ENCODE results near the gene DSCAM.

DSCAM gene

DNA sequence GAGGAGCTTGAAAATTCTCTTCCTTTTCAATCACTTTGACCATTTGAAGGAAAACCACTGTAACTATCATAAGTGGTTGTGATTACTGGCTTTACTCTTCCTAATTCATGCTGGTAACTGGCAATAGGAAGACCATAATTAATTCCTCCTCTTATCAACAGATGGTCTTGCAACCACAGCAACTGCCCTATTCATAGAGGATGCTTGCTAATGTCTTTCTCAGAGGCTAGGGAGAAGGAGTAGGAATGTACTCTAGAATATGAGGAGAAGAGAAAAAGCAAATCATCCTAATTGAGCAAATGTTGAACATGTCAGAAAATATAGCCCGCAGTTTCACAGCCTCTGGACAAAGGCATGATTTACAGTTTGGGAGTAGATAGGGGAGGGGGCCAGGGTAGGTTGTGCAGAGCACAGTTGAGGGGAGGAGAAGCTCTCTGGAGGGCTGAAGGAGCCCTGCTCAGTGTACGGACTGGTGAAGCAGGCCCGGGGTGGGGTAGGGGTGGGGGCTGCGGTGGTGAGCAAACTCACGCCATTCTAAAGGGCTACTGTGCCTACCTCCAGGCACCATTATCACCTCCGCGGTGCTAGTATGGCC lies 786.8 kb downstream of the DSCAM start:
- DNase-seq, result no peak
- no peaks in the 10 kb centered on the region for H3K4me1 ChIP-seq (ENCODE audit: control insufficient read depth, insufficient read depth, low read length, poor library complexity, severe bottlenecking)

GRCh38 chr21:40057331-40057730 lies 789.6 kb downstream of the DSCAM start:
- no peak for DNase-seq
- no peaks in the 10 kb centered on the region for H3K4me1 ChIP-seq (ENCODE audit: control insufficient read depth, insufficient read depth, low read length, poor library complexity, severe bottlenecking)
- H3K36me3 ChIP-seq (ENCODE audit: control insufficient read depth, insufficient read depth, low read length), result no peaks in the 10 kb centered on the region
- no peak overlapping the region for H3K4me3 ChIP-seq (ENCODE audit: insufficient read depth, low read depth, low read length, poor library complexity, severe bottlenecking)
- H3K27ac ChIP-seq (ENCODE audit: insufficient read depth, low read length, poor library complexity, severe bottlenecking), result no peak overlapping the region
- no peaks in the 10 kb centered on the region for H3K27me3 ChIP-seq (replicated peaks; ENCODE audit: control insufficient read depth, insufficient read depth, low read length, poor library complexity, severe bottlenecking)
- H3K9me3 ChIP-seq (ENCODE audit: control insufficient read depth, low read length), result no peaks in the 10 kb centered on the region

More for the DNA sequence above, 786.8 kb downstream of the DSCAM start:
- no peaks in the 10 kb centered on the region for H3K36me3 ChIP-seq (ENCODE audit: control insufficient read depth, insufficient read depth, low read length)
- no peaks in the 10 kb centered on the region for H3K9me3 ChIP-seq (ENCODE audit: control insufficient read depth, low read length)
- H3K27me3 ChIP-seq (replicated peaks; ENCODE audit: control insufficient read depth, insufficient read depth, low read length, poor library complexity, severe bottlenecking), result no peaks in the 10 kb centered on the region
- H3K27ac ChIP-seq (ENCODE audit: insufficient read depth, low read length, poor library complexity, severe bottlenecking), result no peak overlapping the region
- no peak overlapping the region for H3K4me3 ChIP-seq (ENCODE audit: insufficient read depth, low read depth, low read length, poor library complexity, severe bottlenecking)

DNA sequence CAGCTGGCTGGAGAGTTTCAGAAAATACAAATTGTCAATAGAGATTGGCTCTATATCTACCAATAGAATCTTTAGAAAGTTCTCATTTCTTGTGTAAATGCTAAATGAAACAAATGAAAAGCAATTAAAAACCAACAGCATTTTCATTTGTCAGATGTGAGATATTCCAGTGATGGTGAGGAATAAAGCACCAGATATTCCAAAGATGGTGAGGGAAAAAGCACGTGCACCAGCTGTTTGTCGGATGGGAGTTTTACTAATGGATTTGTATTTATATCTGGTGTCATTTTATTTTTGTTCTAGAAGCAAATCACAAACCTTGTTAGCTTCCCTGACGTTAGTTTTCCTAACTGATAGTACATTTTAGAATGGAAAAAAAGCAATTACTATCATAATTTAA lies 790.9 kb downstream of the DSCAM start:
- Histone ChIP-seq H3K27ac (ENCODE audit: insufficient read depth, low read length, poor library complexity, severe bottlenecking) (no peak overlapping the region), H3K9me3 (ENCODE audit: control insufficient read depth, low read length) (no peaks in the 10 kb centered on the region), H3K4me3 (ENCODE audit: insufficient read depth, low read depth, low read length, poor library complexity, severe bottlenecking) (no peak overlapping the region), H3K27me3 (replicated peaks; ENCODE audit: control insufficient read depth, insufficient read depth, low read length, poor library complexity, severe bottlenecking) (no peaks in the 10 kb centered on the region), H3K4me1 (ENCODE audit: control insufficient read depth, insufficient read depth, low read length, poor library complexity, severe bottlenecking) (no peaks in the 10 kb centered on the region), H3K36me3 (ENCODE audit: control insufficient read depth, insufficient read depth, low read length) (no peaks in the 10 kb centered on the region)
- no peak for DNase-seq

- Histone ChIP-seq H3K27me3 (replicated peaks; ENCODE audit: control insufficient read depth, insufficient read depth, low read length, poor library complexity, severe bottlenecking) (no peaks in the 10 kb centered on the region), H3K4me1 (ENCODE audit: control insufficient read depth, insufficient read depth, low read length, poor library complexity, severe bottlenecking) (no peaks in the 10 kb centered on the region), H3K4me3 (ENCODE audit: insufficient read depth, low read depth, low read length, poor library complexity, severe bottlenecking) (no peak overlapping the region), H3K27ac (ENCODE audit: insufficient read depth, low read length, poor library complexity, severe bottlenecking) (no peak overlapping the region), H3K36me3 (ENCODE audit: control insufficient read depth, insufficient read depth, low read length) (no peaks in the 10 kb centered on the region), H3K9me3 (ENCODE audit: control insufficient read depth, low read length) (no peaks in the 10 kb centered on the region)
- DNase-seq, result no peak
Observed at GRCh38 chr21:40054403-40054802, 792.6 kb downstream of the DSCAM start.

GRCh38 chr21:40053007-40053406 lies 794.0 kb downstream of the DSCAM start:
- H3K4me3 ChIP-seq (ENCODE audit: insufficient read depth, low read depth, low read length, poor library complexity, severe bottlenecking), result no peak overlapping the region
- DNase-seq, result no peak
- no peaks in the 10 kb centered on the region for H3K36me3 ChIP-seq (ENCODE audit: control insufficient read depth, insufficient read depth, low read length)
- no peaks in the 10 kb centered on the region for H3K4me1 ChIP-seq (ENCODE audit: control insufficient read depth, insufficient read depth, low read length, poor library complexity, severe bottlenecking)
- no peak overlapping the region for H3K27ac ChIP-seq (ENCODE audit: insufficient read depth, low read length, poor library complexity, severe bottlenecking)
- no peaks in the 10 kb centered on the region for H3K27me3 ChIP-seq (replicated peaks; ENCODE audit: control insufficient read depth, insufficient read depth, low read length, poor library complexity, severe bottlenecking)
- H3K9me3 ChIP-seq (ENCODE audit: control insufficient read depth, low read length), result no peaks in the 10 kb centered on the region

- no peaks in the 10 kb centered on the region for H3K4me1 ChIP-seq (ENCODE audit: control insufficient read depth, insufficient read depth, low read length, poor library complexity, severe bottlenecking)
- H3K36me3 ChIP-seq (ENCODE audit: control insufficient read depth, insufficient read depth, low read length), result no peaks in the 10 kb centered on the region
- DNase-seq, result no peak
- no peaks in the 10 kb centered on the region for H3K27me3 ChIP-seq (replicated peaks; ENCODE audit: control insufficient read depth, insufficient read depth, low read length, poor library complexity, severe bottlenecking)
- H3K27ac ChIP-seq (ENCODE audit: insufficient read depth, low read length, poor library complexity, severe bottlenecking), result no peak overlapping the region
- H3K9me3 ChIP-seq (ENCODE audit: control insufficient read depth, low read length), result no peaks in the 10 kb centered on the region
- H3K4me3 ChIP-seq (ENCODE audit: insufficient read depth, low read depth, low read length, poor library complexity, severe bottlenecking), result no peak overlapping the region
Observed at GRCh38 chr21:40052276-40052675, 794.7 kb downstream of the DSCAM start.

DNA sequence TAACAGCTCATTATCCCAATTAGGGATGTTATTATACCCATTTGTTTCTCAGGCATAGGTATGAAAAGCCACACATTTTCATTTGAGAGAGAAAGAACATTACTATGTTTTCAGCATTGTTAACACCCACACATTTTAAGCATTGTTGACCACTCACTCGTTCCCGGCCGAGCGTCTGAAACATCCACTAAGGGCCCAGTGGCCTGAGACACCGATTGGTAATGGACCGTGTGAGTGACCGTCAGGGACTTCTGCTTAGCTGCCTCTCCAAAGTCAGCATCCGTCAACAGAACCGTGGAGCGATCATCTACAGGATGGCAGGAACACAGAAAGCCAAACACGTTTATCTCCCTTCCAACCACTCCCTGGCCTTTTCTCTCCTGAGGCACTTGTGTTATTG lies 795.2 kb downstream of the DSCAM start:
- Histone ChIP-seq H3K9me3 (ENCODE audit: control insufficient read depth, low read length) (no peaks in the 10 kb centered on the region), H3K4me3 (ENCODE audit: insufficient read depth, low read depth, low read length, poor library complexity, severe bottlenecking) (no peak overlapping the region), H3K27ac (ENCODE audit: insufficient read depth, low read length, poor library complexity, severe bottlenecking) (no peak overlapping the region), H3K36me3 (ENCODE audit: control insufficient read depth, insufficient read depth, low read length) (no peaks in the 10 kb centered on the region), H3K4me1 (ENCODE audit: control insufficient read depth, insufficient read depth, low read length, poor library complexity, severe bottlenecking) (no peaks in the 10 kb centered on the region), H3K27me3 (replicated peaks; ENCODE audit: control insufficient read depth, insufficient read depth, low read length, poor library complexity, severe bottlenecking) (no peaks in the 10 kb centered on the region)
- no peak for DNase-seq

DNA sequence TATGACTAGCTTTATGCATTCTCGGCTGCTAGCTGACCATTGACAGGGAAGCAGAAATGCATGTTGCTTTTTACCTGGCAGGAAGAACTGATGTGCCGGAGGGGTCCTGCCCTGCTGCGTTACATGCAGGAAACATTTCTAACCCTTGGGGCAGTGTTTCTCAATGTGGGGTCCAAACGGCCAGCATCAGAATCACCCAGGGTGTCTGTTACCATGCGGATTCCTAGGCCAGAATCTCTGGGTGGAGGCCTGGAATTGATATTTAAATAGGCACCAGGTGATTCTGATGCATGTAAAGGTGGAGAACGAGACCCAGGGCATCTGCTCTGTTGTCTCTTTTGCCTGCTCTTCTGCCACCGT lies 797.0 kb downstream of the DSCAM start:
- H3K4me1 ChIP-seq (ENCODE audit: control insufficient read depth, insufficient read depth, low read length, poor library complexity, severe bottlenecking), result no peaks in the 10 kb centered on the region
- H3K36me3 ChIP-seq (ENCODE audit: control insufficient read depth, insufficient read depth, low read length), result no peaks in the 10 kb centered on the region
- no peak for DNase-seq
- no peak overlapping the region for H3K27ac ChIP-seq (ENCODE audit: insufficient read depth, low read length, poor library complexity, severe bottlenecking)
- H3K4me3 ChIP-seq (ENCODE audit: insufficient read depth, low read depth, low read length, poor library complexity, severe bottlenecking), result no peak overlapping the region
- no peaks in the 10 kb centered on the region for H3K9me3 ChIP-seq (ENCODE audit: control insufficient read depth, low read length)
- H3K27me3 ChIP-seq (replicated peaks; ENCODE audit: control insufficient read depth, insufficient read depth, low read length, poor library complexity, severe bottlenecking), result no peaks in the 10 kb centered on the region

- Histone ChIP-seq H3K4me1 (ENCODE audit: control insufficient read depth, insufficient read depth, low read length, poor library complexity, severe bottlenecking) (no peaks in the 10 kb centered on the region), H3K9me3 (ENCODE audit: control insufficient read depth, low read length) (no peaks in the 10 kb centered on the region), H3K36me3 (ENCODE audit: control insufficient read depth, insufficient read depth, low read length) (no peaks in the 10 kb centered on the region), H3K27me3 (replicated peaks; ENCODE audit: control insufficient read depth, insufficient read depth, low read length, poor library complexity, severe bottlenecking) (no peaks in the 10 kb centered on the region), H3K4me3 (ENCODE audit: insufficient read depth, low read depth, low read length, poor library complexity, severe bottlenecking) (no peak overlapping the region), H3K27ac (ENCODE audit: insufficient read depth, low read length, poor library complexity, severe bottlenecking) (no peak overlapping the region)
- no peak for DNase-seq
Observed at GRCh38 chr21:40049031-40049930, 797.7 kb downstream of the DSCAM start.

DNA sequence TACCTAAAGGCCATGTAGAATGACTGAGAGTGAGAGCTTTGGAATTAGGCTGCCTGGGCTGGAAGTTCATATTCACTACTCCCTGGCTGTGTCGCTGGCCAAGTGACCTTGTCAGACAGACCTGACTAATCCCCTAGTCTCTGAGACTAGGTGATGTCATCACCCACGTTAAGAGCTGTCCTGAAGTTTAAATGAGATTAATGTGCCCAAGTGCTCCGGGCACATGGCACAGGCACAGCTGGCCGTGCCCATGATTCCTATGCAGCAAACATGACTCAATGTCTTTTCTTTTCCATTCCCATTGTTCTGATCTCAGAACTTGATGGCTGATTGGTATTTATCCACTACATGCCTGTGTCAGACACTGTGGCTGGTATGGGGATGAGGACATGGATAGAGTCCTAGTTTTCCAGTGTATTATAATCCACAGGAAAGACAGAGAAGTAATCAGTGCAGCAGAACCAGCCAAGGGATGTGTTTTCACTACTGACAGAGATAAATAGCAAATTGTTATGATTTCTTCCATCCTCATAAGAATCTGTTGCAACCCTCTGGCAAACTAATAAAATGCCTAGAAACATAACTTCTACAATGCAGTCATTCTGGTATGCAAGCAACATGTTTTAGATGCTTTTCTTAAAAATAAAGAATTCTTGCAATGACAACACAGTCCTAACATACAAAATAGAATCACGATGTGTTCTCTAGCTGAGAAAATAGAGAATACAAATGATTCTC lies 798.8 kb downstream of the DSCAM start:
- H3K9me3 ChIP-seq (ENCODE audit: control insufficient read depth, low read length), result no peaks in the 10 kb centered on the region
- no peaks in the 10 kb centered on the region for H3K27me3 ChIP-seq (replicated peaks; ENCODE audit: control insufficient read depth, insufficient read depth, low read length, poor library complexity, severe bottlenecking)
- H3K36me3 ChIP-seq (ENCODE audit: control insufficient read depth, insufficient read depth, low read length), result no peaks in the 10 kb centered on the region
- no peak overlapping the region for H3K4me3 ChIP-seq (ENCODE audit: insufficient read depth, low read depth, low read length, poor library complexity, severe bottlenecking)
- DNase-seq, result no peak
- H3K4me1 ChIP-seq (ENCODE audit: control insufficient read depth, insufficient read depth, low read length, poor library complexity, severe bottlenecking), result no peaks in the 10 kb centered on the region
- no peak overlapping the region for H3K27ac ChIP-seq (ENCODE audit: insufficient read depth, low read length, poor library complexity, severe bottlenecking)

All from effector memory CD4-positive, alpha-beta T cell (primary cell).